Bronchial epithelial cell (primary cell): ENCODE data around the gene CPS1. TPM values are rescaled to one million over a fixed set of nuclear protein-coding genes. Genes with fewer than 3 reads are reported as not detected.
A peak's percentile ranks its signal among the peaks of the same experiment; 100 is the strongest.

Experiments used
- DNase-seq: peaks from one replicate; pipeline ENCODE4 v3.0.0-alpha.2; 2010; ENCODE audit warnings: low read depth
- FAIRE-seq: peaks from 2 replicates; lab custom pipeline; 2011; peaks lifted over from hg19 to GRCh38; lab: Jason Lieb, UNC
- H3K27me3 ChIP-seq: 2 replicates; pipeline ENCODE4 v1.5.1; 2011; ENCODE audit warnings: low read length; ENCODE audit not compliant: control insufficient read depth, insufficient read depth
- H3K36me3 ChIP-seq: 2 replicates; pipeline ENCODE4 v1.5.1; 2011; ENCODE audit warnings: low read length; ENCODE audit not compliant: control insufficient read depth, insufficient read depth
- H3K4me3 ChIP-seq: 2 replicates; pipeline ENCODE4 v1.5.1; 2011; ENCODE audit warnings: mild to moderate bottlenecking, low read depth, low read length, control low read depth
- CTCF ChIP-seq: IDR thresholded peaks from 2 replicates; pipeline ENCODE4 v1.5.1; 2011; ENCODE audit warnings: mild to moderate bottlenecking, moderate library complexity, low read length, control low read depth, inconsistent platforms; ENCODE audit not compliant: insufficient read depth, severe bottlenecking
- total RNA-seq: library from RNA; depleted of rRNA; stranded (reverse); fragments of >200 nt; gene quantifications from 2 replicates; pipeline ENCODE4 v1.2.1, GENCODE V29; 2014

Gene CPS1
- total RNA-seq, 1 donor from 2014 or later = 12.6 TPM

- H3K36me3 ChIP-seq = no peaks in the 10 kb centered on the region
- DNase-seq (no peak), FAIRE-seq (no peak)
- no peak for TF ChIP-seq CTCF
- H3K4me3 ChIP-seq = no peak overlapping the region
- H3K27me3 ChIP-seq = no peaks in the 10 kb centered on the region
Measured at GRCh38 chr2:210635257-210635656, 78.9 kb downstream of the CPS1 start.

GRCh38 chr2:210642333-210642732 is 85.9 kb downstream of the CPS1 start:
- no peak overlapping the region for H3K4me3 ChIP-seq
- H3K36me3 ChIP-seq = no peaks in the 10 kb centered on the region
- TF ChIP-seq CTCF = no peak
- H3K27me3 ChIP-seq = no peaks in the 10 kb centered on the region
- DNase-seq (no peak), FAIRE-seq (no peak)

GRCh38 chr2:210647151-210647550 is 90.8 kb downstream of the CPS1 start:
- Histone ChIP-seq H3K27me3 (no peaks in the 10 kb centered on the region), H3K4me3 (no peak overlapping the region), H3K36me3 (no peaks in the 10 kb centered on the region)
- TF ChIP-seq CTCF = no peak
- no peak for DNase-seq
- no peak for FAIRE-seq

- FAIRE-seq (no peak), DNase-seq (peak; percentile 53)
- no peaks in the 10 kb centered on the region for H3K27me3 ChIP-seq
- no peaks in the 10 kb centered on the region for H3K36me3 ChIP-seq
- H3K4me3 ChIP-seq = no peak overlapping the region
- no peak for TF ChIP-seq CTCF
Measured at GRCh38 chr2:210654091-210654490, 97.7 kb downstream of the CPS1 start.

- H3K27me3 ChIP-seq = no peaks in the 10 kb centered on the region
- H3K4me3 ChIP-seq = no peak overlapping the region
- FAIRE-seq = no peak
- no peaks in the 10 kb centered on the region for H3K36me3 ChIP-seq
- DNase-seq = no peak
- TF ChIP-seq CTCF = no peak
Measured at GRCh38 chr2:210655229-210655975, 99.0 kb downstream of the CPS1 start.

GRCh38 chr2:210657874-210658273 is 101.5 kb downstream of the CPS1 start:
- DNase-seq = no peak
- Histone ChIP-seq H3K27me3 (no peaks in the 10 kb centered on the region), H3K4me3 (no peak overlapping the region), H3K36me3 (no peaks in the 10 kb centered on the region)
- no peak for TF ChIP-seq CTCF
- no peak for FAIRE-seq
